SU-DHL-6 (cell line): ENCODE measurements around the gene FKBP1C.

Source experiments
- CTCF ChIP-seq: fragments of 200-600 bp; sonication (generic); IDR thresholded peaks from one replicate; pipeline ENCODE4 v1.5.1; 2017; ENCODE audit warnings: antibody characterized with exemption, mild to moderate bottlenecking, low read length, moderate library complexity; ENCODE audit not compliant: insufficient read depth, poor library complexity, severe bottlenecking
- EZH2phosphoT487 ChIP-seq: fragments of 200-600 bp; sonication (generic), shearing (Covaris generic); conservative IDR thresholded peaks from 2 replicates; pipeline ENCODE4 v1.6.1; 2018; ENCODE audit warnings: mild to moderate bottlenecking, antibody characterized with exemption, low read length, moderate library complexity, mixed read lengths

DNA sequence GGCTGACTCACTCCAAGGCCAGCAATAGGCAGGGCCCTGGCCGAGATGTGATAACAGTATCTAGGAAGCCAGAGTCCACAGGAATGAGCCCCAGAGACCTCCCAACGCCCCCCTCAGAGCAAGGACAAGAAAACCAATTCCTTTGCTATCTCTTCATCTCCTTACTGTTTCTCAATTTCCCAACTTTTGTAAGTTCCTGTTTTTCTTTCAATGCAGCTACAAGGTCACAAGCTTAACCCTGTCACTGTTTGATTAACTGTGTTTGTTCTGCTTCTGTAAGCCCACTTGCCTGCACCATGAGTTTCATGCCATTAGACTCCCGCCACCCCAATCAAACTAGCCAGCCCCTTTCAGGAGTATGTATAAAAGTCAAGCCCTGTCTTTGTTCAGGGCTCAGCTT, 3.5 kb downstream of the FKBP1C start:
- TF ChIP-seq EZH2phosphoT487: no peak
- no peak for TF ChIP-seq CTCF
